HEK293T (cell line): Measurements from ENCODE around the gene CFAP54.

Experiments used
- ARNT ChIP-seq: fragments of 450-650 bp; IDR thresholded peaks from 2 replicates; pipeline ENCODE4 v1.6.1; 2017; ENCODE audit warnings: mild to moderate bottlenecking
- SP1 ChIP-seq: fragments of 450-650 bp; IDR thresholded peaks from 2 replicates; pipeline ENCODE4 v1.6.1; 2017
- TARDBP ChIP-seq: fragments of 450-650 bp; IDR thresholded peaks from 2 replicates; pipeline ENCODE4 v1.6.1; 2016
- ZNF384 ChIP-seq: fragments of 450-650 bp; IDR thresholded peaks from 2 replicates; pipeline ENCODE4 v1.6.1; 2016

GRCh38 chr12:96866801-96867590 lies 377.6 kb downstream of the CFAP54 start:
- TF ChIP-seq TARDBP = no peak
- no peak for TF ChIP-seq ZNF384
- no peak for TF ChIP-seq SP1
- TF ChIP-seq ARNT = no peak
